CD4-positive, alpha-beta T cell (primary cell): ENCODE measurements around the gene RIT2. TPM values are rescaled to one million over a fixed set of nuclear protein-coding genes. Genes with fewer than 3 reads are reported as not detected.

ENCODE experiments used
- ATAC-seq: fragments of 200-7000 bp; cut with Tn5 transposase; one replicate; pipeline ENCODE4 v1.10.0; 2022; ENCODE audit warnings: mild to moderate bottlenecking; ENCODE audit not compliant: poor library complexity
- CTCF ChIA-PET: fragments of 350-600 bp; sonication (Branson Sonifier 250); formaldehyde crosslinking; loops from one replicate; lab custom pipeline; 2021; ENCODE audit warnings: antibody characterized with exemption, inconsistent platforms; lab: Charles Lee
- POLR2A ChIA-PET: fragments of 350-600 bp; sonication (Branson Sonifier 250); formaldehyde crosslinking; loops from one replicate; lab custom pipeline; 2021; ENCODE audit warnings: antibody characterized with exemption, inconsistent platforms; lab: Charles Lee
- DNase-seq, 14 experiments: peaks; one replicate each; pipeline ENCODE4 v3.0.0-alpha.2; 2013 to 2020; ENCODE audit warnings: mixed read lengths in 2 of 14
- H3K27ac ChIP-seq, 2 donors: one replicate each; pipeline versions ENCODE4 v1.5.1 to v1.7.0; 2013; ENCODE audit warnings: low read length in 2 of 2, low read depth in 1 of 2, mild to moderate bottlenecking in 1 of 2
- H3K27me3 ChIP-seq, 2 experiments: 1 replicate in 1 of 2; 2 replicates in 1 of 2; pipeline versions ENCODE4 v1.6.1 to v1.7.0; 2013; ENCODE audit warnings: low read length in 2 of 2, control low read depth in 1 of 2, mild to moderate bottlenecking in 1 of 2, moderate library complexity in 1 of 2; ENCODE audit not compliant: insufficient read depth in 2 of 2, control insufficient read depth in 1 of 2
- H3K36me3 ChIP-seq: one replicate; pipeline ENCODE4 v1.6.1; 2013; ENCODE audit warnings: low read length, control low read depth; ENCODE audit not compliant: insufficient read depth
- H3K4me1 ChIP-seq: one replicate; pipeline ENCODE4 v1.6.1; 2013; ENCODE audit warnings: low read length, control low read depth; ENCODE audit not compliant: insufficient read depth
- H3K4me3 ChIP-seq: one replicate; pipeline ENCODE4 v1.5.1; 2013; ENCODE audit warnings: mild to moderate bottlenecking, low read length, moderate library complexity
- H3K9me3 ChIP-seq, 2 experiments: 1 replicate in 1 of 2; 2 replicates in 1 of 2; pipeline versions ENCODE4 v1.6.1 to v1.7.0; 2013; ENCODE audit warnings: low read length in 2 of 2, mild to moderate bottlenecking in 2 of 2, control low read depth in 1 of 2, moderate library complexity in 1 of 2; ENCODE audit not compliant: control insufficient read depth in 1 of 2, insufficient read depth in 1 of 2
- H3K27ac Mint-ChIP-seq: one replicate; pipeline ENCODE4 v1.8.0; 2020; ENCODE audit warnings: mixed read lengths
- H3K27me3 Mint-ChIP-seq: one replicate; pipeline ENCODE4 v1.8.0; 2021; ENCODE audit warnings: mixed read lengths
- H3K36me3 Mint-ChIP-seq: one replicate; pipeline ENCODE4 v1.8.0; 2021; ENCODE audit warnings: low read depth, mixed read lengths
- H3K4me1 Mint-ChIP-seq: one replicate; pipeline ENCODE4 v1.8.0; 2021; ENCODE audit warnings: low read depth, mixed read lengths
- H3K4me3 Mint-ChIP-seq: one replicate; pipeline ENCODE4 v1.8.0; 2020; ENCODE audit warnings: mild to moderate bottlenecking, mixed read lengths
- H3K9me3 Mint-ChIP-seq: one replicate; pipeline ENCODE4 v1.8.0; 2020; ENCODE audit warnings: mixed read lengths
- CTCF ChIP-seq: fragments of 200-600 bp; IDR thresholded peaks from one replicate; pipeline ENCODE4 v1.8.0; 2022; ENCODE audit warnings: antibody characterized with exemption, mild to moderate bottlenecking
- intact Hi-C, 2 experiments: fragments of 100-400 bp; cut with DNase I in 1 of 2; cut with micrococcal nuclease in 1 of 2; formaldehyde crosslinking; loops; one replicate each; pipeline versions ENCODE4 v1.15.1 to v1.9.0; 2023 to 2025; cut with DNase I, micrococcal nuclease
- polyA plus RNA-seq, 2 donors: library from polyadenylated mRNA; unstranded; fragments of 120-200 nt; gene quantifications; one replicate each; pipeline ENCODE4 v1.2.1, GENCODE V29; 2013
- total RNA-seq, 174 experiments: library from RNA in 2 of 174; stranded (reverse) in 2 of 174; gene quantifications; one replicate each; pipeline ENCODE4 v1.2.3 and lab custom pipeline; 2021 to 2026

Gene RIT2
- total RNA-seq (not detected), total RNA-seq (lab: John Stamatoyannopoulos, UW) (0 to 0.17 (median 0) reads per million in 172 experiments)
- polyA plus RNA-seq (2013, experiment 1 of 2): not detected
- not detected for polyA plus RNA-seq (2013, experiment 2 of 2)

GRCh38 chr18:43115076-43115921, at the start of gene RIT2:
Gene RIT2, minus strand, starts transcription at chr18:43115685.
- no peak for TF ChIP-seq CTCF

GRCh38 chr18:43161528-43161927, 46.0 kb upstream of the RIT2 start:
- no peak overlapping the region for H3K4me3 ChIP-seq
- H3K4me1 Mint-ChIP-seq: no peaks in the 10 kb centered on the region
- ATAC-seq (no peak), DNase-seq (no peak)
- POLR2A ChIA-PET: no interaction called here
- no peak overlapping the region for H3K27ac Mint-ChIP-seq
- no peaks in the 10 kb centered on the region for H3K27me3 ChIP-seq
- H3K9me3 Mint-ChIP-seq: peaks cover 19% of the 10 kb centered on the region
- H3K36me3 ChIP-seq: no peaks in the 10 kb centered on the region
- H3K4me1 ChIP-seq: no peaks in the 10 kb centered on the region
- no peaks in the 10 kb centered on the region for H3K36me3 Mint-ChIP-seq
- no peak overlapping the region for H3K4me3 Mint-ChIP-seq
- CTCF ChIA-PET: no interaction called here
- peaks cover 0 to 4% of the 10 kb centered on the region in 2 experiments for H3K9me3 ChIP-seq
- intact Hi-C loops: no loop called here
- H3K27ac ChIP-seq: no peak overlapping the region
- H3K27me3 Mint-ChIP-seq: no peaks in the 10 kb centered on the region
- TF ChIP-seq CTCF: no peak

More at GRCh38 chr18:43115076-43115921, at the start of gene RIT2:
- H3K27ac ChIP-seq: no peak within 1 kb of the TSS
- H3K4me1 ChIP-seq: no peaks in the 10 kb centered on the region
- POLR2A ChIA-PET: no interaction called here
- no peak within 1 kb of the TSS for H3K4me3 Mint-ChIP-seq
- H3K4me1 Mint-ChIP-seq: no peaks in the 10 kb centered on the region
- H3K4me3 ChIP-seq: no peak within 1 kb of the TSS
- H3K36me3 Mint-ChIP-seq: no peaks in the 10 kb centered on the region
- no peaks in the 10 kb centered on the region for H3K27me3 Mint-ChIP-seq
- CTCF ChIA-PET: no interaction called here
- H3K36me3 ChIP-seq: no peaks in the 10 kb centered on the region
- DNase-seq: no peak
- no peak within 1 kb of the TSS for H3K27ac Mint-ChIP-seq
- H3K9me3 Mint-ChIP-seq: peaks cover 5% of the 10 kb centered on the region
- no peak for ATAC-seq
- H3K9me3 ChIP-seq: peaks cover 0 to 5% of the 10 kb centered on the region in 2 experiments
- intact Hi-C loops: no loop called here
- H3K27me3 ChIP-seq: no peaks in the 10 kb centered on the region

- intact Hi-C loops: no loop called here
- DNase-seq (no peak), ATAC-seq (no peak)
- no peaks in the 10 kb centered on the region for H3K4me1 Mint-ChIP-seq
- H3K27me3 Mint-ChIP-seq: no peaks in the 10 kb centered on the region
- no peak overlapping the region for H3K27ac Mint-ChIP-seq
- Histone ChIP-seq H3K4me3 (no peak overlapping the region), H3K36me3 (no peaks in the 10 kb centered on the region), H3K9me3 (peaks cover 0 to 4% of the 10 kb centered on the region in 2 experiments), H3K27ac (no peak overlapping the region), H3K4me1 (no peaks in the 10 kb centered on the region), H3K27me3 (no peaks in the 10 kb centered on the region)
- peaks cover 11% of the 10 kb centered on the region for H3K9me3 Mint-ChIP-seq
- no peaks in the 10 kb centered on the region for H3K36me3 Mint-ChIP-seq
- ChIA-PET POLR2A (no interaction called here), CTCF (no interaction called here)
- no peak for TF ChIP-seq CTCF
- H3K4me3 Mint-ChIP-seq: no peak overlapping the region
These were observed 45.0 kb upstream of the RIT2 start for GRCh38 chr18:43160509-43160908.
